BLaER1 (cell line): ENCODE data around the gene PODXL2.
"Not testable (repeated sequence)": the region's sequence is repeated elsewhere in the genome, so short reads cannot be mapped to it uniquely, and the experiment has no call there.

ENCODE experiments used
- H3K27ac ChIP-seq: shearing (Covaris generic); formaldehyde crosslinking; 2 replicates; pipeline ENCODE4 v1.8.1; 2022
- H3K27me3 ChIP-seq: shearing (Covaris generic); formaldehyde crosslinking; 2 replicates; pipeline ENCODE4 v1.8.1; 2022
- H3K36me3 ChIP-seq: shearing (Covaris generic); formaldehyde crosslinking; 2 replicates; pipeline ENCODE4 v1.8.1; 2022
- H3K4me1 ChIP-seq: shearing (Covaris generic); formaldehyde crosslinking; 2 replicates; pipeline ENCODE4 v1.8.1; 2022
- H3K4me2 ChIP-seq: shearing (Covaris generic); formaldehyde crosslinking; 2 replicates; pipeline ENCODE4 v1.8.1; 2022
- H3K4me3 ChIP-seq: shearing (Covaris generic); formaldehyde crosslinking; 2 replicates; pipeline ENCODE4 v1.8.1; 2022
- H3K9ac ChIP-seq: shearing (Covaris generic); formaldehyde crosslinking; 2 replicates; pipeline ENCODE4 v1.8.1; 2022
- H3K9me3 ChIP-seq: shearing (Covaris generic); formaldehyde crosslinking; 2 replicates; pipeline ENCODE4 v1.8.1; 2022
- H4K20me1 ChIP-seq: shearing (Covaris generic); formaldehyde crosslinking; 2 replicates; pipeline ENCODE4 v1.8.1; 2022
- Cebpa-rat ChIP-seq: shearing (Covaris generic); IDR thresholded peaks from 2 replicates; pipeline ENCODE4 v1.8.1; 2022

The PODXL2 gene

GRCh38 chr3:127678611-127679533 lies 49.9 kb downstream of the PODXL2 start:
- Histone ChIP-seq H3K4me1 (peaks cover 61% of the 10 kb centered on the region), H3K27ac (no peak overlapping the region), H3K27me3 (no peaks in the 10 kb centered on the region), H3K36me3 (peaks cover 40% of the 10 kb centered on the region; the same call in 1 of the 2 replicates), H3K4me3 (no peak overlapping the region), H3K4me2 (no peak overlapping the region), H3K9ac (no peak overlapping the region), H3K9me3 (no peaks in the 10 kb centered on the region; the same call in 1 of the 2 replicates), H4K20me1 (peaks cover 14% of the 10 kb centered on the region; the same call in 1 of the 2 replicates)
- no peak for TF ChIP-seq Cebpa-rat

- Histone ChIP-seq H3K36me3 (peaks cover 40% of the 10 kb centered on the region; the same call in 1 of the 2 replicates), H3K27me3 (no peaks in the 10 kb centered on the region), H3K9me3 (no peaks in the 10 kb centered on the region; the same call in 1 of the 2 replicates), H3K9ac (no peak overlapping the region), H3K4me3 (no peak overlapping the region), H4K20me1 (peaks cover 14% of the 10 kb centered on the region; the same call in 1 of the 2 replicates), H3K4me2 (no peak overlapping the region), H3K27ac (no peak overlapping the region; the same call in 1 of the 2 replicates), H3K4me1 (peaks cover 65% of the 10 kb centered on the region)
- no peak for TF ChIP-seq Cebpa-rat
These were observed 50.7 kb downstream of the PODXL2 start for GRCh38 chr3:127679534-127680145.

DNA sequence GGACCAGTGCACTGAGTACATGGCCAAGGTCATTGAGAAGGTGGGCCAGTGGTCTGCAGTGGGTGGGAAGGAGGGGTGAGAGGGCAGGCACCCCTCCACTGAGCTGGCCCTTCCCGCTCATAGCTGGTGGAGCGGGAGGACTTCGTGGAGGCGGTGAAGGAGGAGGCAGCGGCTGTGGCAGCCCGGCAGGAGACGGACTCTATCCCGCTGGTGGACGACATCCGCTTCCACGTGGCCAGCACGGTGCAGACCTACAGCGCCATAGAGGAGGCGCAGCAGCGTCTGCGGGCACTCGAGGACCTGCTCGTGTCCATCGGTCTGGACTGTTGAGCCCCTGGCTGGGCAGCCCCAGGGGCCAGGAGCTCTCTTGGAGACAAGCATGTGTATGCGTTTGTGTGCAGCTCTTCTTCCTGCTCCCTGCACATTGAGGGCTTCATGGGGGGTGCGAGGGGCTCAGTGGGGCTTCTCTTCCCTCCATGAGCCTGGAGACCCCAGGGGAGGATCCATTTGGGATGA lies 51.2 kb downstream of the PODXL2 start:
- peaks cover 40% of the 10 kb centered on the region; the same call in 1 of the 2 replicates for H3K36me3 ChIP-seq
- TF ChIP-seq Cebpa-rat, result no peak

GRCh38 chr3:127680798-127681221 lies 51.8 kb downstream of the PODXL2 start:
- H3K9me3 ChIP-seq, result no peaks in the 10 kb centered on the region; the same call in 1 of the 2 replicates
- peaks cover 73% of the 10 kb centered on the region for H3K4me1 ChIP-seq
- H3K4me2 ChIP-seq, result peak overlapping the region; percentile 76
- peak overlapping the region; percentile 73 for H3K27ac ChIP-seq
- H3K36me3 ChIP-seq, result peaks cover 40% of the 10 kb centered on the region; the same call in 1 of the 2 replicates
- TF ChIP-seq Cebpa-rat, result no peak
- no peak overlapping the region for H3K9ac ChIP-seq
- H4K20me1 ChIP-seq, result peaks cover 13% of the 10 kb centered on the region; the same call in 1 of the 2 replicates
- H3K4me3 ChIP-seq, result no peak overlapping the region
- no peaks in the 10 kb centered on the region for H3K27me3 ChIP-seq

More for the DNA sequence above, 51.2 kb downstream of the PODXL2 start:
- Histone ChIP-seq H3K4me3 (no peak overlapping the region), H4K20me1 (peaks cover 14% of the 10 kb centered on the region; the same call in 1 of the 2 replicates), H3K4me2 (no peak overlapping the region), H3K9me3 (no peaks in the 10 kb centered on the region; the same call in 1 of the 2 replicates), H3K27me3 (no peaks in the 10 kb centered on the region), H3K9ac (no peak overlapping the region), H3K27ac (peak overlapping the region; percentile 73; the same call in 1 of the 2 replicates), H3K4me1 (peaks cover 71% of the 10 kb centered on the region)

DNA sequence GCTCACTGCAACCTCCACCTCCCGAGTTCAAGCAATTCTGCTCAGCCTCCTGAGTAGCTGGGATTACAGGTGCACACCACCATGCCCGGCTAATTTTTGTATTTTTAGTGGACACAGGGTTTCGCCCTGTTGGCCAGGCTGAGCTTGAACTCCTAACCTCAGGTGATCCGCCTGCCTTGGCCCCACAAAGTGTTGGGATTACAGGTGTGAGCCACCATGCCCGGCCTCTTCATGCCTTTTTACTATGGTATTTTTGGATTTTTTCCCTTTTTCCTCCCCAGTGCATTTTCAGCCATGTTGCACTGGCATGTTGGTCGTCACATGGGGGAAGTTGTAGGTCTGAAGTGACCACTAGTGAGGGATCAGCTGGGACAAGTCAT lies 53.2 kb downstream of the PODXL2 start:
- not testable (repeated sequence) for H3K9ac ChIP-seq, H3K27me3 ChIP-seq, H4K20me1 ChIP-seq, H3K4me3 ChIP-seq, H3K9me3 ChIP-seq
- H3K36me3 ChIP-seq, result peaks cover 31% of the 10 kb centered on the region; the same call in 1 of the 2 replicates
- peaks cover 59% of the 10 kb centered on the region for H3K4me1 ChIP-seq
- peak overlapping the region; percentile 73 for H3K27ac ChIP-seq
- peak overlapping the region; percentile 76 for H3K4me2 ChIP-seq

DNA sequence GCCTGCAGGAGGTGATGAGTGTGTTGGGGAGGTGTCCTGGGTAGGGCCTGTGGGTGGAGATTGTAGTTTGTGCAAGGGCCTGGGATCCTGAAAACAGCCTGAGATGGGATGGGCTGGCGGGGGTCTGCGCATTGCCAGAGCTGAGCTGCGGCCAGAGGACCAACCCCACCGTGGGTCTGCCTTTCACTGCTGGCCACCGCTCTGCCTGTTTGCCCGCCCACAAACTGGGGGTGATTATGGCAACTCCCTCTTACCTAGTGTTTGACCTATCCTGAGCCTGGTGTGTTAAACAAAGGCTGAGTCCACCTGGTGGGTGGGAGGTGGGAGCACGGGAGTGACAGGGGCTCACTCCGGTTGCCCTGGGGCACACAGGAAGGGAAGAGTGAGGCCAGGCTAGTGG lies 53.6 kb downstream of the PODXL2 start:
- TF ChIP-seq Cebpa-rat, result no peak
- no peaks in the 10 kb centered on the region; the same call in 1 of the 2 replicates for H3K9me3 ChIP-seq
- no peaks in the 10 kb centered on the region for H3K27me3 ChIP-seq
- H3K4me3 ChIP-seq, result no peak overlapping the region
- H3K4me1 ChIP-seq, result peaks cover 56% of the 10 kb centered on the region
- no peak overlapping the region for H3K9ac ChIP-seq
- H3K36me3 ChIP-seq, result peaks cover 27% of the 10 kb centered on the region; the same call in 1 of the 2 replicates
- no peaks in the 10 kb centered on the region for H4K20me1 ChIP-seq
- peak overlapping the region; percentile 76 for H3K4me2 ChIP-seq
- H3K27ac ChIP-seq, result peak overlapping the region; percentile 15; the same call in 1 of the 2 replicates

DNA sequence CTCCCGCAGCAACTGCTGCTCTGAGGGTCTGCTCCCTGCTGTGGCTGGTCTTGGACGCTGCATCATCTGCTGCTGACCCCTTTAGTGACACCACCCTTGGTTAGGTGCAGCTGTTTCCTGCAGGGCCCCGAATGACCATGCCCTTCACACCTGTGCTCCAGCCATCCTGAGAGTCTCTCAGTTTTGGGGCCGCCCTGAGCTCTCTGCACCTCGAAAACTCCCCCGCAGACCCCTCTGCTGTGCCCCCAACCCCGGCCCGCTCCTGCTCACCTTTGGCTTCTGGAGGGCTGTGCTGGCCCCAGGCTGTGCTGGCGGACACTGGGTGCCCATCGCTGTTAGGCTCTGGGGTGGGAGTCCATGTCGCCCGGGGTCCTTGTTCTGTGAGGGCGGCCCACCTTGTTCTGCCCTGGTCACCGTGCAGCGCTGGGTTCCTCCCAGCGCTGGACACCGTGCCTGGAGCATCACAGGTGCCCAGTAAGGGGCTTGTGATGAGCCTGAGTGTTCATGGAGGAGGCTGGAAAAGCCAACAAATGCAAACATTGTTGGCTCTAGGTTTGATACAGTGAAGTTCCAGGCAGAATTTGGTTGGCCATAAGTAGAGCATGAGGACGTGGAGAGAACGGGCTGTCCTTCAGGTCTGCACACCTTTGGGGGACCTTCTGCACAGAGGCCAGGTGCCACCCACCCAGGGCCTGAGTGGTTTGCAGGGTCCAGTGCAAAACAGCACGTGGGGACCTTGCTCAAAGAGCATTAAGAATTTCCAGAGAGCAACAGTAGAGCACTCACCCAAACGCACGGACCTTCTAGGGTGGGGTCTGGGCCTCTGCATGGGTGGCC lies 56.1 kb downstream of the PODXL2 start:
- no peaks in the 10 kb centered on the region for H3K27me3 ChIP-seq
- TF ChIP-seq Cebpa-rat, result no peak
- H3K36me3 ChIP-seq, result peaks cover 3% of the 10 kb centered on the region; the same call in 1 of the 2 replicates
- no peaks in the 10 kb centered on the region for H4K20me1 ChIP-seq
- H3K27ac ChIP-seq, result no peak overlapping the region
- H3K9ac ChIP-seq, result no peak overlapping the region
- peaks cover 68% of the 10 kb centered on the region for H3K4me1 ChIP-seq
- peak overlapping the region; percentile 13; the same call in 1 of the 2 replicates for H3K4me2 ChIP-seq
- H3K4me3 ChIP-seq, result no peak overlapping the region
- H3K9me3 ChIP-seq, result no peaks in the 10 kb centered on the region; the same call in 1 of the 2 replicates

- no peak overlapping the region for H3K4me3 ChIP-seq
- no peaks in the 10 kb centered on the region for H3K27me3 ChIP-seq
- H3K4me1 ChIP-seq, result peaks cover 69% of the 10 kb centered on the region
- H3K4me2 ChIP-seq, result no peak overlapping the region
- H3K27ac ChIP-seq, result no peak overlapping the region
- H3K9me3 ChIP-seq, result no peaks in the 10 kb centered on the region; the same call in 1 of the 2 replicates
- no peaks in the 10 kb centered on the region for H3K36me3 ChIP-seq
- H4K20me1 ChIP-seq, result no peaks in the 10 kb centered on the region
- no peak for TF ChIP-seq Cebpa-rat
- H3K9ac ChIP-seq, result no peak overlapping the region
These were observed 56.9 kb downstream of the PODXL2 start for GRCh38 chr3:127685708-127686511.
